ENCODE measurements around the gene CENPF. TPM values are rescaled to one million over a fixed set of nuclear protein-coding genes. Genes with fewer than 3 reads are reported as not detected.

CENPF gene
- total and polyA plus RNA-seq, 2 of the 13 experiments (the other 11 are each of a cell fraction or from before 2014, with no cell fraction given), result 14.7 to 84.9 TPM

- Histone ChIP-seq H2AFZ (ENCODE audit: low read length) (no peak overlapping the region), H3K4me2 (ENCODE audit: low read depth, low read length) (no peak overlapping the region), H3K79me2 (ENCODE audit: insufficient read depth, low read length) (no peaks in the 10 kb centered on the region), H3K9ac (ENCODE audit: insufficient read depth, low read depth, low read length) (no peak overlapping the region), H3K36me3 (replicated peaks in 1 of 2; ENCODE audit: control insufficient read depth in 1 of 2, insufficient read depth in 2 of 2, low read length in 2 of 2) (peaks cover 23 to 85% of the 10 kb centered on the region in 2 experiments), H3K9me3 (ENCODE audit: low read length) (no peaks in the 10 kb centered on the region), H3K27ac (ENCODE audit: extremely low read length, insufficient read depth, low read length) (no peak overlapping the region), H3K4me1 (ENCODE audit: insufficient read depth, low read length) (no peaks in the 10 kb centered on the region), H4K20me1 (ENCODE audit: insufficient read depth, low read length) (no peaks in the 10 kb centered on the region), H3K27me3 (ENCODE audit: control insufficient read depth in 1 of 2, insufficient read depth in 2 of 2, low read length in 2 of 2) (no peaks in the 10 kb centered on the region), H3K4me3 (replicated peaks in 1 of 3; ENCODE audit: insufficient read depth in 1 of 3, low read depth in 2 of 3, low read length in 3 of 3) (no peak overlapping the region)
- ChIA-PET POLR2A (no interaction called here), CTCF (ENCODE audit: low intra/inter-chr PET ratio, low total read pairs) (no interaction called here)
- DNase-seq (ENCODE audit: low spot score), result no peak
- no TSS peak for BruUV-seq (replicated peaks)
- no peak for TF ChIP-seq RNF2 (conservative IDR thresholded peaks at IDR 0.05; ENCODE audit: low read depth)
- TF ChIP-seq ZNF761 (CRISPR knock-in tag; conservative IDR thresholded peaks at IDR 0.05), result no peak
- TF ChIP-seq ZNF441 (CRISPR knock-in tag; IDR thresholded peaks at IDR 0.05; ENCODE audit: borderline replicate concordance), result no peak
- TF ChIP-seq AGO2 (optimal IDR thresholded peaks at IDR 0.05; ENCODE audit: low read depth, low read length), result no peak
- TF ChIP-seq ZNF652 (CRISPR knock-in tag; IDR thresholded peaks at IDR 0.05; ENCODE audit: borderline replicate concordance, low read depth), result no peak
- TF ChIP-seq SP140L (CRISPR knock-in tag; IDR thresholded peaks at IDR 0.05; ENCODE audit: borderline replicate concordance), result no peak
- TF ChIP-seq NR2F1 (CRISPR knock-in tag; IDR thresholded peaks at IDR 0.05), result no peak
- TF ChIP-seq ZNF234 (CRISPR knock-in tag; conservative IDR thresholded peaks at IDR 0.05), result no peak
- TF ChIP-seq ZNF3 (CRISPR knock-in tag; IDR thresholded peaks at IDR 0.05), result no peak
- no peak for TF ChIP-seq TRIM22 (IDR thresholded peaks at IDR 0.05)
- no peak for TF ChIP-seq CHCHD3 (CRISPR knock-in tag; IDR thresholded peaks at IDR 0.05)
- TF ChIP-seq ZNF513 (CRISPR knock-in tag; conservative IDR thresholded peaks at IDR 0.05), result no peak
- no peak for TF ChIP-seq GTF3A (CRISPR knock-in tag; conservative IDR thresholded peaks at IDR 0.05)
- no peak for TF ChIP-seq CCAR2 (optimal IDR thresholded peaks at IDR 0.05; ENCODE audit: low read depth, low read length)
- TF ChIP-seq ZNF564 (CRISPR knock-in tag; IDR thresholded peaks at IDR 0.05), result no peak
- no peak for TF ChIP-seq HNRNPK (IDR thresholded peaks at IDR 0.05; ENCODE audit: low read depth, low read length, poor library complexity, severe bottlenecking)
- TF ChIP-seq ISX (CRISPR knock-in tag; conservative IDR thresholded peaks at IDR 0.05), result no peak
- TF ChIP-seq MAZ (IDR thresholded peaks at IDR 0.05; ENCODE audit: borderline replicate concordance, low read depth, low read length), result no peak
- no peak for TF ChIP-seq MAZ (CRISPR knock-in tag; IDR thresholded peaks at IDR 0.05; ENCODE audit: low read depth)
- TF ChIP-seq ZBTB1 (CRISPR knock-in tag; IDR thresholded peaks at IDR 0.05; ENCODE audit: borderline replicate concordance), result no peak
- TF ChIP-seq NONO (IDR thresholded peaks at IDR 0.05), result no peak
- TF ChIP-seq NONO (CRISPR knock-in tag; conservative IDR thresholded peaks at IDR 0.05), result no peak
- 88% methylated on average over 4 of the region's 4 CpGs for WGBS (ENCODE audit: low lambda C conversion rate)
- in situ Hi-C loops (cut with HindIII; ENCODE audit: extremely low pct_ligation_motif_present, low pct_unique_long_range_greater_than_20kb) (loop anchor here (10.0 kb wide), 1 partner anchor 874 kb away; no protein-coding TSS in a partner anchor), intact Hi-C loops (cut with micrococcal nuclease; ENCODE audit: unreplicated experiment) (no loop called here)
- ATAC-seq, result no peak
- FAIRE-seq, result no peak
These were observed 47.7 kb downstream of the CENPF start for GRCh38 chr1:214650664-214651063.
